H1 (cell line): Measurements from ENCODE around the gene SEMA6D. TPM values are rescaled to one million over a fixed set of nuclear protein-coding genes. Genes with fewer than 3 reads are reported as not detected.

Experiments used
- CTCF ChIA-PET: fragments of 300-600 bp; sonication (Branson Sonifier 250); formaldehyde crosslinking; loops from one replicate; lab custom pipeline; 2021; ENCODE audit not compliant: partially characterized antibody; lab: Charles Lee
- POLR2A ChIA-PET: fragments of 300-600 bp; sonication (Branson Sonifier 250); formaldehyde crosslinking; loops from one replicate; lab custom pipeline; 2021; ENCODE audit warnings: inconsistent platforms; ENCODE audit not compliant: partially characterized antibody; lab: Charles Lee
- DNase-seq, 2 experiments: peaks; one replicate each; pipeline versions ENCODE4 v3.0.0 to v3.0.0-alpha.2; 2010 to 2022; ENCODE audit warnings: low spot score in 2 of 2, low read depth in 1 of 2, mixed read lengths in 1 of 2
- FAIRE-seq: peaks from 2 replicates; lab custom pipeline; 2011; peaks lifted over from hg19 to GRCh38; lab: Jason Lieb, UNC
- H2AFZ ChIP-seq: 2 replicates; pipeline ENCODE4 v1.8.1; 2012; ENCODE audit warnings: low read length, inconsistent platforms
- H2AK5ac ChIP-seq: 2 replicates; pipeline ENCODE4 v1.6.1; 2013; ENCODE audit warnings: low read depth, low read length
- H2BK120ac ChIP-seq: replicated peaks from 2 replicates; pipeline ENCODE3; 2013; ENCODE audit warnings: low read depth, low read length, inconsistent platforms
- H2BK12ac ChIP-seq: 2 replicates; pipeline ENCODE4 v1.6.1; 2013; ENCODE audit warnings: low read depth, low read length
- H2BK15ac ChIP-seq: 2 replicates; pipeline ENCODE4 v1.6.1; 2013; ENCODE audit warnings: low read length
- H2BK20ac ChIP-seq: 2 replicates; pipeline ENCODE4 v1.6.1; 2013; ENCODE audit warnings: low read length
- H2BK5ac ChIP-seq: 2 replicates; pipeline ENCODE4 v1.6.1; 2013; ENCODE audit warnings: low read depth, low read length
- H3K14ac ChIP-seq: 2 replicates; pipeline ENCODE4 v1.6.1; 2013; ENCODE audit warnings: inconsistent platforms; ENCODE audit not compliant: insufficient read length
- H3K18ac ChIP-seq: 2 replicates; pipeline ENCODE4 v1.6.1; 2013; ENCODE audit warnings: low read length; ENCODE audit errors: extremely low read depth
- H3K23ac ChIP-seq: 2 replicates; pipeline ENCODE4 v1.6.1; 2013; ENCODE audit warnings: inconsistent platforms; ENCODE audit not compliant: insufficient read length
- H3K23me2 ChIP-seq: 2 replicates; pipeline ENCODE4 v1.6.1; 2013; ENCODE audit warnings: low read depth, low read length
- H3K27ac ChIP-seq: 2 replicates; pipeline ENCODE4 v1.6.1; 2011; ENCODE audit warnings: low read depth, low read length, inconsistent platforms
- H3K27me3 ChIP-seq, 4 experiments: replicated peaks in 1 of 4; 1 replicate in 1 of 4; 2 replicates in 3 of 4; pipeline versions ENCODE4 v1.6.1 to v1.8.1; 2011 to 2013; ENCODE audit warnings: low read length in 3 of 4, mild to moderate bottlenecking in 3 of 4, inconsistent platforms in 2 of 4, mixed read lengths in 2 of 4, moderate library complexity in 1 of 4; ENCODE audit not compliant: control insufficient read depth in 3 of 4, insufficient read depth in 3 of 4; ENCODE audit errors: extremely low read depth in 1 of 4
- H3K36me3 ChIP-seq, 4 experiments: 2 replicates each; pipeline versions ENCODE4 v1.6.1 to v1.8.1; 2011 to 2013; ENCODE audit warnings: mild to moderate bottlenecking in 4 of 4, low read length in 3 of 4, moderate library complexity in 2 of 4, control low read depth in 1 of 4, inconsistent platforms in 1 of 4; ENCODE audit not compliant: insufficient read depth in 4 of 4, control insufficient read depth in 2 of 4
- H3K4ac ChIP-seq: replicated peaks from 2 replicates; pipeline ENCODE3; 2013; ENCODE audit warnings: low read length, low read depth, mixed read lengths, inconsistent platforms; ENCODE audit not compliant: insufficient read length
- H3K4me1 ChIP-seq, 4 experiments: replicated peaks in 1 of 4; 1 replicate in 1 of 4; 2 replicates in 3 of 4; pipeline versions ENCODE4 v1.6.1 to v1.8.1; 2011 to 2013; ENCODE audit warnings: low read length in 3 of 4, inconsistent platforms in 2 of 4, mixed read lengths in 1 of 4; ENCODE audit not compliant: insufficient read depth in 4 of 4, control insufficient read depth in 3 of 4
- H3K4me2 ChIP-seq, 2 experiments: 2 replicates each; pipeline versions ENCODE4 v1.6.1 to v1.8.1; 2011 to 2013; ENCODE audit warnings: low read depth in 2 of 2, low read length in 2 of 2, control low read depth in 1 of 2, inconsistent platforms in 1 of 2, mild to moderate bottlenecking in 1 of 2; ENCODE audit not compliant: insufficient read depth in 1 of 2
- H3K4me3 ChIP-seq, 4 experiments: fragments of 200-600, 300-600 bp in 1 of 4; sonication (generic), shearing (Covaris generic), sonication (Bioruptor Twin) in 1 of 4; 2 replicates each; pipeline versions ENCODE4 v1.5.1 to v1.8.1; 2011 to 2016; ENCODE audit warnings: low read length in 4 of 4, low read depth in 3 of 4, control low read depth in 2 of 4, inconsistent platforms in 2 of 4, mild to moderate bottlenecking in 2 of 4, mixed read lengths in 1 of 4, moderate library complexity in 1 of 4; ENCODE audit not compliant: insufficient read depth in 2 of 4; ENCODE audit errors: extremely low read depth in 1 of 4
- H3K56ac ChIP-seq: replicated peaks from 2 replicates; pipeline ENCODE3; 2013; ENCODE audit warnings: low read depth, mild to moderate bottlenecking, mixed read lengths, low read length, inconsistent platforms; ENCODE audit not compliant: insufficient read length
- H3K79me1 ChIP-seq: 2 replicates; pipeline ENCODE4 v1.6.1; 2013; ENCODE audit warnings: low read depth, low read length, control low read depth
- H3K79me2 ChIP-seq, 2 experiments: 2 replicates each; pipeline versions ENCODE4 v1.6.1 to v1.8.1; 2012 to 2013; ENCODE audit warnings: low read length in 2 of 2, mild to moderate bottlenecking in 2 of 2, inconsistent platforms in 1 of 2; ENCODE audit not compliant: insufficient read depth in 2 of 2, control insufficient read depth in 1 of 2
- H3K9ac ChIP-seq, 4 experiments: replicated peaks in 1 of 4; 1 replicate in 1 of 4; 2 replicates in 3 of 4; pipeline versions ENCODE4 v1.6.1 to v1.8.1; 2011 to 2013; ENCODE audit warnings: low read depth in 3 of 4, low read length in 3 of 4, control low read depth in 2 of 4, mild to moderate bottlenecking in 2 of 4, moderate library complexity in 2 of 4, inconsistent platforms in 1 of 4; ENCODE audit errors: extremely low read depth in 1 of 4
- H3K9me3 ChIP-seq, 2 experiments: 2 replicates each; pipeline versions ENCODE4 v1.6.1 to v1.8.1; 2012 to 2013; ENCODE audit warnings: mild to moderate bottlenecking in 2 of 2, moderate library complexity in 2 of 2, control low read depth in 1 of 2, inconsistent platforms in 1 of 2, low read depth in 1 of 2, low read length in 1 of 2, mixed read lengths in 1 of 2; ENCODE audit not compliant: insufficient read depth in 2 of 2
- H4K20me1 ChIP-seq, 2 experiments: replicated peaks in 1 of 2; 2 replicates each; pipeline versions ENCODE3 to v1.8.1; 2011 to 2013; ENCODE audit warnings: inconsistent platforms in 2 of 2, low read length in 2 of 2, mild to moderate bottlenecking in 1 of 2; ENCODE audit not compliant: insufficient read depth in 2 of 2, control insufficient read depth in 1 of 2
- H4K5ac ChIP-seq: 2 replicates; pipeline ENCODE4 v1.6.1; 2013; ENCODE audit warnings: low read length, low read depth, mixed read lengths, inconsistent platforms; ENCODE audit not compliant: insufficient read length
- H4K8ac ChIP-seq: 2 replicates; pipeline ENCODE4 v1.8.0; 2013; ENCODE audit warnings: mild to moderate bottlenecking, moderate library complexity, low read length, inconsistent platforms; ENCODE audit not compliant: insufficient read depth; ENCODE audit errors: extremely low read depth
- H4K91ac ChIP-seq: replicated peaks from 2 replicates; pipeline ENCODE3; 2013; ENCODE audit warnings: low read length, mixed read lengths, inconsistent platforms; ENCODE audit not compliant: insufficient read length
- BACH1 ChIP-seq: IDR thresholded peaks from 2 replicates; pipeline ENCODE4 v1.6.1; 2012; ENCODE audit warnings: low read length, improper control_type of control experiment
- CEBPB ChIP-seq: IDR thresholded peaks from 2 replicates; pipeline ENCODE4 v1.6.1; 2012; ENCODE audit warnings: low read depth, low read length
- CREB1 ChIP-seq: IDR thresholded peaks from 2 replicates; pipeline ENCODE4 v1.6.1; 2012; ENCODE audit warnings: inconsistent platforms
- KDM1A ChIP-seq: fragments of 200-600, 300-600 bp; sonication (generic); IDR thresholded peaks from 2 replicates; pipeline ENCODE4 v1.7.1; 2016; ENCODE audit warnings: mild to moderate bottlenecking, low read length, borderline replicate concordance
- KDM4A ChIP-seq: IDR thresholded peaks from one replicate; pipeline ENCODE4 v1.7.1; 2012; ENCODE audit warnings: low read depth, mild to moderate bottlenecking, moderate library complexity, low read length, inconsistent platforms; ENCODE audit not compliant: severe bottlenecking
- POU5F1 ChIP-seq: IDR thresholded peaks from 2 replicates; pipeline ENCODE4 v1.6.1; 2011; ENCODE audit warnings: low read depth, mild to moderate bottlenecking, low read length, moderate library complexity
- RAD21 ChIP-seq, 2 experiments: IDR thresholded peaks in 1 of 2; conservative IDR thresholded peaks in 1 of 2; 2 replicates each; pipeline ENCODE4 v1.6.1; 2011; ENCODE audit warnings: low read depth in 2 of 2, low read length in 2 of 2, improper control_type of control experiment in 1 of 2, inconsistent platforms in 1 of 2, mild to moderate bottlenecking in 1 of 2, moderate library complexity in 1 of 2
- RFX5 ChIP-seq: IDR thresholded peaks from 2 replicates; pipeline ENCODE4 v1.6.1; 2011; ENCODE audit warnings: low read depth, low read length, improper control_type of control experiment, borderline replicate concordance
- SIN3A ChIP-seq, 2 experiments: IDR thresholded peaks in 1 of 2; conservative IDR thresholded peaks in 1 of 2; 2 replicates each; pipeline ENCODE4 v1.6.1; 2011 to 2012; ENCODE audit warnings: low read length in 2 of 2, improper control_type of control experiment in 1 of 2, low read depth in 1 of 2, mild to moderate bottlenecking in 1 of 2
- SIRT6 ChIP-seq: IDR thresholded peaks from one replicate; pipeline ENCODE4 v1.7.1; 2012; ENCODE audit warnings: low read length, inconsistent platforms
- SP2 ChIP-seq: IDR thresholded peaks from 2 replicates; pipeline ENCODE4 v1.6.1; 2012; ENCODE audit warnings: mild to moderate bottlenecking, low read length, inconsistent platforms
- WGBS, 2 experiments: shearing (Covaris generic) in 1 of 2; methylation state at CpG; one replicate each; pipeline versions ENCODE4 v1.1.6 to v1.1.7; 2013 to 2015; ENCODE audit warnings: low lambda C conversion rate in 2 of 2, mixed read lengths in 2 of 2, inconsistent platforms in 1 of 2, low coverage in 1 of 2, missing lambda C conversion rate in 1 of 2; ENCODE audit not compliant: insufficient replicate concordance in 2 of 2, insufficient coverage in 1 of 2, insufficient read length in 1 of 2; ENCODE audit errors: extremely low coverage in 1 of 2, missing lambda C conversion rate in 1 of 2; 5-methylcytosine and 5-hydroxymethylcytosine counted together
- polyA plus RNA-seq, 7 experiments: library from polyadenylated mRNA; depleted of rRNA in 3 of 7; stranded (reverse) in 5 of 7; unstranded in 2 of 7; fragments of >200 nt in 5 of 7; fragments of 200-250 nt in 2 of 7; gene quantifications; 1 replicate in 5 of 7; 2 replicates in 1 of 7; 4 replicates in 1 of 7; pipeline versions ENCODE4 v1.2.1 to v1.2.3, GENCODE V29; 2011 to 2013; ENCODE audit warnings: missing spikeins in 2 of 7, mixed read lengths in 2 of 7
- total RNA-seq: library from RNA; stranded (reverse); fragmentation: NEBNext Ultra II Directional; extraction: Animal tissue kit (Norgen Biotek cat#: 25700); gene quantifications from 2 replicates; pipeline ENCODE4 v1.2.1, GENCODE V29; 2021

SEMA6D gene
- total and polyA plus RNA-seq, 2 of the 8 experiments (the other 6 are each of a cell fraction or from before 2014, with no cell fraction given): 2.2 to 3.8 TPM

- Histone ChIP-seq H3K18ac (no peak overlapping the region), H3K9me3 (no peaks in the 10 kb centered on the region), H2BK120ac (no peak overlapping the region), H3K9ac (no peak overlapping the region), H2AK5ac (no peak overlapping the region), H3K4me2 (no peak overlapping the region), H4K91ac (no peak overlapping the region), H3K4me3 (no peak overlapping the region), H3K27me3 (peaks cover 0 to 8% (median 5%) of the 10 kb centered on the region in 4 experiments; a peak in 5 of 7 replicates), H3K79me2 (no peaks in the 10 kb centered on the region), H2BK12ac (no peak overlapping the region), H3K56ac (no peak overlapping the region), H2BK20ac (no peak overlapping the region), H3K36me3 (no peaks in the 10 kb centered on the region; a peak in 1 of 8 replicates), H2BK5ac (no peak overlapping the region), H2AFZ (no peak overlapping the region), H4K8ac (no peak overlapping the region), H4K20me1 (no peaks in the 10 kb centered on the region), H3K4me1 (peaks cover 7 to 14% (median 10%) of the 10 kb centered on the region in 4 experiments), H2BK15ac (no peak overlapping the region), H4K5ac (no peak overlapping the region), H3K4ac (no peak overlapping the region), H3K27ac (no peak overlapping the region), H3K23ac (no peak overlapping the region), H3K14ac (no peak overlapping the region), H3K79me1 (no peaks in the 10 kb centered on the region), H3K23me2 (no peaks in the 10 kb centered on the region)
- CTCF ChIA-PET: interaction anchor here (1.2 kb wide), 1 partner anchor 243 kb away, joined by 4 read pairs; no protein-coding TSS in a partner anchor
- no peak for FAIRE-seq
- POLR2A ChIA-PET: no interaction called here
- no peak for DNase-seq
- WGBS, 2 experiments: 87% methylated on average over 2 of the region's 2 CpGs; no CpG with 5 or more reads in 1 of the 2 experiments
- no peak for TF ChIP-seq CREB1
- TF ChIP-seq KDM4A: no peak
- no peak for TF ChIP-seq RFX5
- no peak for TF ChIP-seq CEBPB
- TF ChIP-seq SP2: no peak
- TF ChIP-seq SIN3A (conservative IDR thresholded peaks at IDR 0.05 in 1 of 2, IDR thresholded peaks at IDR 0.05 in 1 of 2; ENCODE audit: low read depth in 1 of 2, low read length in 2 of 2): no peak
- no peak for TF ChIP-seq KDM1A
- no peak for TF ChIP-seq SIRT6
- no peak for TF ChIP-seq BACH1
- TF ChIP-seq RAD21 (IDR thresholded peaks at IDR 0.05 in 1 of 2, conservative IDR thresholded peaks at IDR 0.05 in 1 of 2; ENCODE audit: low read depth in 2 of 2, low read length in 2 of 2): no peak
- no peak for TF ChIP-seq POU5F1
These were observed 27.7 kb downstream of the SEMA6D start for GRCh38 chr15:47744973-47745372.
